Measurements from ENCODE around the gene TBL3. TPM values are rescaled to one million over a fixed set of nuclear protein-coding genes. Genes with fewer than 3 reads are reported as not detected.
"Not testable (repeated sequence)": the region's sequence is repeated elsewhere in the genome, so short reads cannot be mapped to it uniquely, and the experiment has no call there.

TBL3 gene
- total and polyA plus RNA-seq, 3 experiments from 2014 or later, result 62.9 to 78.0 (median 74.6) TPM

DNA sequence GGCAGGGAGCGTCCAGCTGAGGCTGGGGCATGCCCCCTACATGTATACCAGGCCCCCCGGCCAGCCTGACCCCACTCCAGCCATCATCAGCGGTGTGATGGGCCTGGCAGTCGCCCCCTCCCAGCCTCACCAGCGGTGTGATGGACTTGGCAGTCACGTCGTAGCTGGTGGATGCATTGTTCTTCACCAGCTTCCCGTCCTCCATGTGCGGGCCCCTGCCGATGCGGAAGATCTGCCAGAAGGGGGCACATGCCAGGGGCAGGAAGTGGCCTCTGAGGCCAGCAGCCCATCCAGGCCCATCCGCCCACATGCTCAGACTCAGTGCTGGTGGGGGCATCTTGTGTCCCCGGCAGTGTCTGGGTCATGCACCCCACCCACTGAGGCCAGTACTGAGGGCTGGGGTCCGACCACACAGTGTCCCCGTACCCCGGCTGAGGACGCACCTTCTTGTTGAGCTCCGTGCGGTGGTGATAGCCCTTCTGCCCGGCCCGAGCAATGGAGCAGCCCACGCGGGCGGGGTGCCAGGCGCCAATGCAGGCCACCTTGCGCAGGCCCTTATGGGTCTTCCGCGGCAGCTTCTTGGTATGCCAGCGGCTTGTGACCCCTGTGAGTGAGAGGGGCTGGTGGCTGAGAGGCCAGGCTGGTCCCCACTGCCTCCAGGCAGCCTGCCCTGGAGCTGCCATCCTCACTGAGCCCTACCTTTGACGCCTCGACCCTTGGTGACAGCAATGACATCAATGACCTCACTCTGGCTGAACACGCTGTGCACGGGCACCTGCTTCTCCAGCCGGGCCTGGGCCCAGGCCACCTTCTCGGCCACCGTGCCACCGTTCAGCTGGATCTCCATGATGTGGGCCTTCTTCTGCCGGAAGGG, 25.1 kb upstream of the TBL3 start:
- Histone ChIP-seq H3K9me3 (ENCODE audit: low read length) (no peaks in the 10 kb centered on the region), H3K27ac (ENCODE audit: low read depth, low read length) (no peak overlapping the region), H3K27me3 (ENCODE audit: insufficient read depth, low read length, poor library complexity, severe bottlenecking) (no peaks in the 10 kb centered on the region), H3K4me1 (ENCODE audit: insufficient read depth, low read length) (peaks cover 11% of the 10 kb centered on the region), H3K36me3 (ENCODE audit: insufficient read depth, low read length) (no peaks in the 10 kb centered on the region), H3K4me3 (ENCODE audit: low read length) (no peak overlapping the region)
- DNase-seq, result no peak
- ChIA-PET CTCF (interaction anchor here (0.5 to 2.2 kb wide), 2 partner anchors 11 to 1203 kb away, joined by 3 to 7 read pairs; partner anchors contain the start of gene NDUFB10), POLR2A (no interaction called here)
- Mint-ChIP-seq H3K9me3 (no peaks in the 10 kb centered on the region), H3K27ac (peak overlapping the region in 1 of 8 donors; percentile 29), H3K36me3 (peaks cover 0 to 4% (median 0%) of the 10 kb centered on the region in 3 donors), H3K27me3 (no peaks in the 10 kb centered on the region), H3K4me3 (no peak overlapping the region), H3K4me1 (peaks cover 6 to 18% (median 7%) of the 10 kb centered on the region in 3 donors)

DNA sequence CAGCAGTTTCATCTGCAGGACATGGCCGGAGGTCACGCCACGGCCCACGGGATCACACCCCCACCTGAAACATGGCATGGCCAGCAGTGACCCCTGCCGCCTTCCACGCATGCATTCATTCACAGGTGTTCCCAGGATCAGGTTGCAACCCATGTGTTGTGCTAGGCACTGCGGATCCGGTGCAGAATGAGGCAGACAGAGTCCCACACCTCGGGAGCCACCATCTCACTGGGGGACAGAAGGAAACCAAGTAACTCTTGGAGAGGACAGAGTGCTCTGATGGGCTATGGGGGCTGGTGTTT, 24.5 kb upstream of the TBL3 start:
- DNase-seq, result no peak
- no peaks in the 10 kb centered on the region for H3K36me3 ChIP-seq (ENCODE audit: insufficient read depth, low read length)
- no peaks in the 10 kb centered on the region for H3K27me3 Mint-ChIP-seq
- no peak overlapping the region for H3K27ac ChIP-seq (ENCODE audit: low read depth, low read length)
- H3K4me3 ChIP-seq (ENCODE audit: low read length), result no peak overlapping the region
- H3K4me1 ChIP-seq (ENCODE audit: insufficient read depth, low read length), result peaks cover 5% of the 10 kb centered on the region
- H3K4me1 Mint-ChIP-seq, result peaks cover 1 to 12% (median 5%) of the 10 kb centered on the region in 3 donors
- POLR2A ChIA-PET, result no interaction called here
- no peaks in the 10 kb centered on the region for H3K27me3 ChIP-seq (ENCODE audit: insufficient read depth, low read length, poor library complexity, severe bottlenecking)
- H3K9me3 ChIP-seq (ENCODE audit: low read length), result no peaks in the 10 kb centered on the region
- peaks cover 0 to 4% (median 0%) of the 10 kb centered on the region in 3 donors for H3K36me3 Mint-ChIP-seq
- H3K9me3 Mint-ChIP-seq, result no peaks in the 10 kb centered on the region
- CTCF ChIA-PET, result interaction anchor here (2.2 kb wide), 1 partner anchor 11 kb away, joined by 7 read pairs; the partner anchor contains the start of gene NDUFB10
- H3K27ac Mint-ChIP-seq, result no peak overlapping the region
- no peak overlapping the region for H3K4me3 Mint-ChIP-seq

DNA sequence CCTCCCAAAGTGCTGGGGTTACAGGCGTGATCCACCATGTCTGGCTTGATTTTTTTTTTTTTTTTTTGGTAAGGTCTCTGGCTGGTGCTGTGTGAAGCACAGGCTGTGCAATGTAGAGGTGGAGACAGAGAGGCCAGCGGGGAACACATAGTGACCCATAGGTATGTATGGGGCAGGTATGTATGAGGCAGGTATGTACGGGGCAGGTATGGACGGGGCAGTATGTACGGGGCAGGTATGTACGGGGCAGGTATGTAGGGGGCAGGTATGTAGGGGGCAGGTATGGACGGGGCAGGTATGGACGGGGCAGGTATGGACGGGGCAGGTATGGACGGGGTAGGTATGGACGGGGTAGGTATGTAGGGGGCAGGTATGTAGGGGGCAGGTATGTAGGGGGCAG, 22.3 kb upstream of the TBL3 start:
- Mint-ChIP-seq H3K36me3 (no peaks in the 10 kb centered on the region), H3K4me1 (peaks cover 0 to under 1% (median 0%) of the 10 kb centered on the region in 3 donors), H3K27me3 (no peaks in the 10 kb centered on the region), H3K9me3 (no peaks in the 10 kb centered on the region), H3K27ac (no peak overlapping the region), H3K4me3 (no peak overlapping the region)
- Histone ChIP-seq H3K9me3 (ENCODE audit: low read length) (no peaks in the 10 kb centered on the region), H3K4me1 (ENCODE audit: insufficient read depth, low read length) (no peaks in the 10 kb centered on the region), H3K4me3 (ENCODE audit: low read length) (no peak overlapping the region), H3K27me3 (ENCODE audit: insufficient read depth, low read length, poor library complexity, severe bottlenecking) (no peaks in the 10 kb centered on the region), H3K27ac (ENCODE audit: low read depth, low read length) (no peak overlapping the region), H3K36me3 (ENCODE audit: insufficient read depth, low read length) (no peaks in the 10 kb centered on the region)
- DNase-seq, result no peak
- CTCF ChIA-PET, result no interaction called here
- POLR2A ChIA-PET, result interaction anchor here (0.7 kb wide), 1 partner anchor 165 kb away, joined by 5 read pairs; no protein-coding TSS in a partner anchor

DNA sequence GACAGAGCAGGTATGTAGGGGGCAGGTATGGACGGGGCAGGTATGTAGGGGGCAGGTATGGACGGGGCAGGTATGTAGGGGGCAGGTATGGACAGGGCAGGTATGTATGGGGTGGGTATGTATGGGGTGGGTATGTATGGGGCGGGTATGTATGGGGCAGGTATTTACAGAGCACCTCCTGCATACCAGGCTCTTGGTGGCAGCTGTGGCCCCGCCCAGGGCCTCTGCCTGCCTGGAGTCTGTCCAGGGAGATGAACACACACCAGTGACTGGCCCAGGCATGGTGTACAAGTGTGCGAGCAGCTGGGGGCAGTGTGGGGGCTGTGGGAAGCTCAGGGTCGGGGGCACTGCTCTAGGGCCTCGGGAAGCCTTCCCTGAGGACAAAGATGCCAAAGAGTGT, 21.8 kb upstream of the TBL3 start:
- H3K27ac Mint-ChIP-seq, result no peak overlapping the region
- CTCF ChIA-PET, result no interaction called here

DNA sequence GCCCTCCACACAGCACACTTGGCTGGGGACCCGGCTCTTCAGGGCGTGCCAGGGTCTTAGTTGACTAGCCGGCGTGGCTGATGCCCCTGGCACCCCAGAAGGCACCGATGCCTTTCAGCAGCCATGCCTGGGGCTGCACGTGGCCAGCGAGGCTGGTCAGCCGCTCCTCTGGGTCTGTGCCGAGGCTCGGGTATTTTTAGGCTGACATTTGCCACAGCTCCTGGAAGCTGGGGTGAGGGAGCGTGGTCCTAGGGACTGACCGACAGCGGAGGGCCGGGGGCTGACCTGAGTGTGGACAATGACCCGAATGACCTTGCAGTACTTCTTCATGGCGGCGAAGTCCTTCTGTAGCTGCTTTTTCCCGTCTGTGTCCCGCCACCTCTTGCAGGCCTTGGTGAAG, 21.3 kb upstream of the TBL3 start:
- no peaks in the 10 kb centered on the region for H3K36me3 ChIP-seq (ENCODE audit: insufficient read depth, low read length)
- no peaks in the 10 kb centered on the region for H3K4me1 ChIP-seq (ENCODE audit: insufficient read depth, low read length)
- CTCF ChIA-PET, result no interaction called here
- H3K27ac Mint-ChIP-seq, result no peak overlapping the region
- H3K4me1 Mint-ChIP-seq, result no peaks in the 10 kb centered on the region
- no peaks in the 10 kb centered on the region for H3K27me3 Mint-ChIP-seq
- no peaks in the 10 kb centered on the region for H3K36me3 Mint-ChIP-seq
- no peak overlapping the region for H3K4me3 ChIP-seq (ENCODE audit: low read length)
- no peak overlapping the region for H3K4me3 Mint-ChIP-seq
- no peaks in the 10 kb centered on the region for H3K27me3 ChIP-seq (ENCODE audit: insufficient read depth, low read length, poor library complexity, severe bottlenecking)
- DNase-seq, result no peak
- POLR2A ChIA-PET, result no interaction called here
- H3K9me3 Mint-ChIP-seq, result no peaks in the 10 kb centered on the region
- H3K9me3 ChIP-seq (ENCODE audit: low read length), result no peaks in the 10 kb centered on the region
- no peak overlapping the region for H3K27ac ChIP-seq (ENCODE audit: low read depth, low read length)

More for the DNA sequence above, 21.8 kb upstream of the TBL3 start:
- Mint-ChIP-seq H3K36me3 (no peaks in the 10 kb centered on the region), H3K9me3 (no peaks in the 10 kb centered on the region), H3K27me3 (no peaks in the 10 kb centered on the region), H3K4me1 (no peaks in the 10 kb centered on the region), H3K4me3 (no peak overlapping the region)
- Histone ChIP-seq H3K4me1 (ENCODE audit: insufficient read depth, low read length) (no peaks in the 10 kb centered on the region), H3K27me3 (ENCODE audit: insufficient read depth, low read length, poor library complexity, severe bottlenecking) (no peaks in the 10 kb centered on the region), H3K36me3 (ENCODE audit: insufficient read depth, low read length) (no peaks in the 10 kb centered on the region), H3K9me3 (ENCODE audit: low read length) (no peaks in the 10 kb centered on the region), H3K4me3 (ENCODE audit: low read length) (no peak overlapping the region), H3K27ac (ENCODE audit: low read depth, low read length) (no peak overlapping the region)
- DNase-seq, result no peak
- POLR2A ChIA-PET, result no interaction called here

DNA sequence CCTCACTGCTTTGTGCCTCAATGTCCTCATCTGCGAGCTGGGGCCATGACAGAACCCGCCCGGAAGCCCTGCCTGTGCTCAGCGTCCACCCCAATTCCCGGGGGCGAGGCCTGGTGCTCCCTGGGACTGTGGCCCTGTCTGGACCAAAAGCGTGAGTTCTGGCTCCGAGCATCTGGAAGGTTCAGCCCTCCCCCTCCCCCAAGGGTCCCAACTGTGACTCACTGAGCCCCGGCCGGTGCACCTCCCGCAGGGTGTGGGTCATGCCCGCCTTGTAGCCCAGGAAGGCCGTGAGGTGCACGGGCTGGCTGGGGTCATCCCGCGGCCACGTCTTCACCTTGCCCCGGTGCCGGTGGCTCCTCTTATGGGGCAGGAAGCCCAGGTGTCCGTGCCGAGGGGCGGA, 18.1 kb upstream of the TBL3 start:
- no peak overlapping the region for H3K4me3 Mint-ChIP-seq
- no peaks in the 10 kb centered on the region for H3K9me3 ChIP-seq (ENCODE audit: low read length)
- H3K4me1 ChIP-seq (ENCODE audit: insufficient read depth, low read length), result peaks cover under 1% of the 10 kb centered on the region
- H3K4me1 Mint-ChIP-seq, result no peaks in the 10 kb centered on the region
- no peaks in the 10 kb centered on the region for H3K27me3 ChIP-seq (ENCODE audit: insufficient read depth, low read length, poor library complexity, severe bottlenecking)
- H3K4me3 ChIP-seq (ENCODE audit: low read length), result no peak overlapping the region
- no peaks in the 10 kb centered on the region for H3K36me3 ChIP-seq (ENCODE audit: insufficient read depth, low read length)
- ChIA-PET CTCF (no interaction called here), POLR2A (no interaction called here)
- no peaks in the 10 kb centered on the region for H3K36me3 Mint-ChIP-seq
- H3K27me3 Mint-ChIP-seq, result no peaks in the 10 kb centered on the region
- no peak overlapping the region for H3K27ac Mint-ChIP-seq
- no peaks in the 10 kb centered on the region for H3K9me3 Mint-ChIP-seq
- no peak overlapping the region for H3K27ac ChIP-seq (ENCODE audit: low read depth, low read length)
- DNase-seq, result no peak

DNA sequence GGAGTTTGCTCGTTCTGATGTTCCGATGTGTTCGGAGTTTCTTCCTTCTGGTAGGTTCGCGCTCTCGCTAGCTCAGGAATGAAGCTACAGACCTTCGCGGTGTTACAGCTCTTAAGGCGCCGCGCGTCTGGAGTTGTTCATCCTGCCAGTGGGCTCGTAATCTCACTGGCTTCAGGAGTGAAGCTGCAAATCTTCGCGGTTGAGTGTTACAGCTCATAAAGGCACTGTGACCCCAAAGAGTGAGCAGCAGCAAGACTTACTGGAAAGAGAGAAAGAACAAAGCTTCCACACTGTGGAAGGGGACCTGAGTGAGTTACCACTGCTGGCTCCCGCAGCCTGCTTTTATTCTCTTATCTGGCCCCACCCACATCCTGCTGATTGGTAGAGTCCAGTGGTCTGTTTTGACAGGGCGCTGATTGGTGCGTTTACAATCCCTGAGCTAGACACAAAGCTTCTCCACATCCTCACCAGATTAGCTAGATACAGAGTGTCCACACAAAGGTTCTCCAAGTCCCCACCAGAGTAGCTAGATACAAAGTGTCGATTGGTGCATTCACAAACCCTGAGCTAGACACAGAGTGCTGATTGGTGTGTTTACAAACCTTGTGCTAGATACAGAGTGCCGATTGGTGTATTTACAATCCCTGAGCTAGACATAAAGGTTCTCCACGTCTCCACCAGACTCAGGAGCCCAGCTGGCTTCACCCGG, 14.3 kb upstream of the TBL3 start:
- not testable (repeated sequence) for H3K9me3 Mint-ChIP-seq; H3K4me3 ChIP-seq (ENCODE audit: low read length)
- CTCF ChIA-PET, result interaction anchor here (1.1 to 2.6 kb wide), 3 partner anchors 11 to 29 kb away, joined by 3 to 7 read pairs (median 6); partner anchors contain the start of gene MSRB1

DNA sequence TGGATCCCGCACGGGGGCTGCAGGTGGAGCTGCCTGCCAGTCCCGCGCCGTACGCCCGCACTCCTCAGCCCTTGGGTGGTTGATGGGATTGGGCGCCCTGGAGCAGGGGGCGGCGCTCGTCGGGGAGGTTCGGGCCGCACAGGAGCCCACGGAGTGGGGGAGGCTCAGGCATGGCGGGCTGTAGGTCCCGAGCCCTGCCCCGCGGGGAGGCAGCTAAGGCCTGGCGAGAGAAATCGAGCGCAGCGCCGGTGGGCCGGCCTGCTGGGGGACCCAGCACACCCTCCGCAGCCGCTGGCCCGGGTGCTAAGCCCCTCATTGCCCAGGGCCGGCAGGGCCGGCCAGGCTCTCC, 13.7 kb upstream of the TBL3 start:
- H3K4me1 ChIP-seq (ENCODE audit: insufficient read depth, low read length), result peaks cover 38% of the 10 kb centered on the region
- peaks cover 0 to 30% (median 6%) of the 10 kb centered on the region in 3 donors for H3K36me3 Mint-ChIP-seq
- H3K9me3 ChIP-seq (ENCODE audit: low read length); H3K27me3 Mint-ChIP-seq; H3K27ac Mint-ChIP-seq; H3K27me3 ChIP-seq (ENCODE audit: insufficient read depth, low read length, poor library complexity, severe bottlenecking); H3K27ac ChIP-seq (ENCODE audit: low read depth, low read length); H3K4me3 ChIP-seq (ENCODE audit: low read length); DNase-seq; H3K9me3 Mint-ChIP-seq: not testable (repeated sequence)
- ChIA-PET POLR2A (interaction anchor here (0.8 kb wide), 1 partner anchor 14 kb away, joined by 4 read pairs; the partner anchor contains the start of gene TBL3), CTCF (interaction anchor here (1.1 to 2.6 kb wide), 3 partner anchors 12 to 29 kb away, joined by 3 to 7 read pairs (median 6); partner anchors contain the start of gene MSRB1)
- H3K36me3 ChIP-seq (ENCODE audit: insufficient read depth, low read length), result peaks cover 18% of the 10 kb centered on the region
- H3K4me3 Mint-ChIP-seq, result peak overlapping the region in 1 of 7 donors; percentile 18
- peaks cover 27 to 38% (median 32%) of the 10 kb centered on the region in 3 donors for H3K4me1 Mint-ChIP-seq

More for the DNA sequence above, 14.3 kb upstream of the TBL3 start:
- POLR2A ChIA-PET, result interaction anchor here (0.7 kb wide), 1 partner anchor 175 kb away, joined by 5 read pairs; the partner anchor contains the start of gene NUBP2
- H3K36me3 Mint-ChIP-seq, result peaks cover 0 to 25% (median 6%) of the 10 kb centered on the region in 3 donors
- not testable (repeated sequence) for H3K27ac ChIP-seq (ENCODE audit: low read depth, low read length); H3K9me3 ChIP-seq (ENCODE audit: low read length); DNase-seq; H3K27me3 ChIP-seq (ENCODE audit: insufficient read depth, low read length, poor library complexity, severe bottlenecking); H3K27me3 Mint-ChIP-seq
- peak overlapping the region in 1 of 8 donors; percentile 38 for H3K27ac Mint-ChIP-seq
- Histone ChIP-seq H3K4me1 (ENCODE audit: insufficient read depth, low read length) (peaks cover 33% of the 10 kb centered on the region), H3K36me3 (ENCODE audit: insufficient read depth, low read length) (peaks cover 13% of the 10 kb centered on the region)
- H3K4me3 Mint-ChIP-seq, result peak overlapping the region in 1 of 7 donors; percentile 18
- peaks cover 23 to 32% (median 27%) of the 10 kb centered on the region in 3 donors for H3K4me1 Mint-ChIP-seq

All from CD8-positive, alpha-beta memory T cell (primary cell).